COLO668 (cell line): Measurements from ENCODE around the gene PIK3C2B.

Experiments
- DNase-seq: peaks from one replicate; lab custom pipeline; 2025; ENCODE audit not compliant: unreplicated experiment; lab: John Stamatoyannopoulos, UW

PIK3C2B gene

DNA sequence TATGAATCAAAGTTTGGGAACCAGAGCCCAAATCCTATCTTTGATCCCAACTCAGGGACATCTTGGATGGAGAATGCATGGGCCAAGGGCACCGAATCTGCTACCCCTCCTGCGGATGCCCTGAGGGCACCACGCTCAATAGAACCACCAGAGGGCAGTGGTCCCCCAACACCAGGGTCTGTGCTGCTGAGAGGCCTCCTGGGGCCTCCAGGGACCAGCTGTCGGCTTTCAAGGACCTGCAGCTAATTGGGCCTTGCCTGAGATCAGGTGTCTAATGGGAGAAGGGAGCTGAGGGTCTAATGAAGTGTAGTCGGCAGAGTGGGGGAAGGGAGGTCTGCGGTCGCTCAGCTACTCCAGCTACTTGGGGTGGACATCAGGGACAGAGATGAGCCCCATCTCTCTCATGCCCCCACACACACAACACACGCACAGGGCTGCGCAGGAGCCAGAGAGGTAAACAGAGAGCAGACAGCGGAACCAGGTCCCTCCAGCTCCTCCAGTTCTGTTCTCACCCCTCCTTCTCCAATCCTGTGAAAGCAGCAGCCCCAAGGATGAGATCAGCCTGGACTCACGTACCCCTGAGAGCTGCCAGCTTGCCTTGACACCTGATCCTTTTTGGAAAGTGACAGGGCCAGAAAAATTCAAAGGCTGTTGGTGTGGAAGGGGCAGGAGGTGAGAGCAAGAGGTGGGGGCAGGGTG is 48.0 kb downstream of the PIK3C2B start:
- DNase-seq: peak; percentile 91

DNA sequence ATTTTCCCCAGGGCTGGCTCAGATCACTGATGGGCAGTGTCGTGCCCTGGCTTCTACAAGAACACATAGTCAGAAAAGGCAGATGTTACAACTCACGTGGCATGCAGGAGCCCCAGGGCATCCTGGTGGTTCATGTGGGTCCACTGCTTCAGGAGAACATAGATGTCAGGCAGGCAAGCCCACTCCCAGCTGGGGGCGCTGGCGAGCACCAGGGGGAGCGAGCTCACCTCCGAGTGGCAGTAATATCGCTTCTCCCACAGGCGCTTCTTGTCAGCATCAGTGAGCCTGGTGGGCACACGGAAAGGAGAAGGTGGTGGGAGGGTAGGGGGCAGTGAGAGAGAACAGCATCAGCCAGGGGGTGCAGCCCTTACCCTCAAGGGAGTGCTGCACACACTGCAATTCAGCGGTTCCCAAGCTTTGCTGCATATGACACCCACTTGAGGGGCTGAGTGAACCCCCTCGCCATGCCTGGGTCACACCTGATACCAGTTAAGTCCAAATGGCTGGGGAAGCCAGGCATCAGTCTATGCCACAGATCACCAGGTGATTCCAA is 48.7 kb downstream of the PIK3C2B start:
- peak; percentile 61 for DNase-seq
